ENCODE data around the gene TVP23A.

TVP23A gene

DNA sequence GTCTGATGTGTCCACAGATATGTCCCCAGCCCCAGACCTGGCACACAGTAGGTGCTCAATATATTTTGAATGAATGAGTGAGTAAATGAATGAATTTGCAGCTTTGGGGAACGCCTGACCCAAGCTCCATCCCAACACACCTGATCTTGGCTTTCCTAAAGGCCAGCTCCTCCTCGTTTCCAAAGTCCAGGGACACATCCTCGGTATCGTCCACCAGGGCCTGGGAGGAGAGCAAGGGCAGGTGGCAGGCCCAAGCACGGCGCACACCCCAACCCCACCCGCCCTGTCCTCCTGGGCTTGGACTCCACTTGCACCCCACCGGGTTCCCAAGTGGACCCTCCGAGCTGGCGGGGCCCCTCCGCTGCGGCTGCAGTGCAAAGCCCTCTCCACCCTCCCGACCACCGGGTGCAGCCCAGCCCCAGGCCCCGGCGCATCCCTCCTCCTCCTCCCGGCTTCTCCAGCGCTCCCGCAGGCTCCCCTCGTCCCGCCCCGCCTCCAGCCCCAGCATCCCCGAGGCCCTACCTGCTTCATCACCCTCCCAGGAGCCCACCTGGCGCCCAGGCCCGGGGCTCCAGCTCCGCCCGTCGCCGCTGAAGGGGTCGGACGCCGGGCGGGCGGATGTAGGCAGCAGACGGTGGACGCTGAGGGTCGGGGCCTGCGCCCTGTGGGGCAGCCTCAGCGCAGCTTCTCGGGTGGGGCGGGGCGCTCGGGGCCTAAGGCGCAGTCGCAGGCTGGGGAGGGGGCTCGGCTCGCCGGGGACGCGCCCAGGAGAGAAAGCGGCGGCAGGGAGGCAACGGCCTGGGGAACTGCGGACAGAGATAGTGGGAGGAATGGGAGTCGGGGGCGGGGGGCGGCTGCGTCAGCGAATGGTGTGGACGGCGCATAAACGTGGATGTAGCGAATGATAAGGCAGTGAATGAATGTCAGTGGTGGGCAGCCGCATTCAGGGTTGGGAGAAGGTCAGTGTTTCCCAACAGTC lies at the start of gene TVP23A:
Gene TVP23A, minus strand, starts transcription at position 832 of the 979 bp plus-strand sequence. Its CDS starts 301 bp downstream, at position 531.
- no peak for FAIRE-seq
- DNase-seq (ENCODE audit: insufficient read length, low spot score), result no peak

DNA sequence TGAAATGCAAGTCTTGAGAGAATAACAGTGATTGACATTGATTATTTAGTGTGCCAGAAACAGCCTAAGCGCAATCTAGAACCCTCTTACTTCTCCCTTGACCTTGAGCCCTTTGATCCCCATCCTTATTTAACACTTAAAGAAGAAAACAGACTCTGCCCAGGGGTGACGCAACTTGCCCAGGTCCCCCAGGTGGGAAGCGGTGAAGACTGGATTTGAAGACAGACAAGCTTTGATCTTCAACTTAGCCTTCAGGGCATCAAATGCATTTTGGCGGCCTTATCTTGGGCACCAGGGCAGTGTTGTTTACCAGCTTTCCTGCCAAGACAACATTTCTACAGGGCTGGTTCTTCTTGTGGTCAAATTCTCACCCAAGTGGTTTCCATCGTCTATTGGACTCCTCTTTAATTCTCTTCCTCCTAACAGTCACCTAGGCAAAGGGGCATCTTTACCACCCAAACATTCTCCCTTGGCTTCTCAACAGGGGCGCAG lies 49.6 kb upstream of the TVP23A start:
- no peak for FAIRE-seq
- no peak for DNase-seq (ENCODE audit: insufficient read length, low spot score)

DNA sequence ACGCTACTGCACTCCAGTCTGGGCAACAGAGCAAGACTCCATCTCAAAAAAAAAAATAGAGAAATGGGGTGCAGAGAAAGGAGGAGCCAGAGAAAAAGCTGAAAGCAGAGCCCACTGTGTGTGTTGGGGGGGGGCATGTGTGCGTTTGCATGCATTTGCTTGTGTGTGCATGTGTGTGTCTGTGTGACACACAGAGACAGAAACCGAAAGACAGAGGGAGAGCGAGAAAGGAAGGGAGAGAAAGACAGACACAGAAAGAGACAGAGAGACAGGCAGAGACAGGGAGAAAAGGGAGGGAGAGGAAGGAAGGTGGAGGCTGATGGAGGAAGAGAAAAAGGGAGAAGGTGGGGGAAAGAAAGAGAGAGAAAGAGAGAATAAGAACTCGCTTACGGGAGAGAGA lies 48.6 kb upstream of the TVP23A start:
- no peak for FAIRE-seq
- no peak for DNase-seq (ENCODE audit: insufficient read length, low spot score)

DNA sequence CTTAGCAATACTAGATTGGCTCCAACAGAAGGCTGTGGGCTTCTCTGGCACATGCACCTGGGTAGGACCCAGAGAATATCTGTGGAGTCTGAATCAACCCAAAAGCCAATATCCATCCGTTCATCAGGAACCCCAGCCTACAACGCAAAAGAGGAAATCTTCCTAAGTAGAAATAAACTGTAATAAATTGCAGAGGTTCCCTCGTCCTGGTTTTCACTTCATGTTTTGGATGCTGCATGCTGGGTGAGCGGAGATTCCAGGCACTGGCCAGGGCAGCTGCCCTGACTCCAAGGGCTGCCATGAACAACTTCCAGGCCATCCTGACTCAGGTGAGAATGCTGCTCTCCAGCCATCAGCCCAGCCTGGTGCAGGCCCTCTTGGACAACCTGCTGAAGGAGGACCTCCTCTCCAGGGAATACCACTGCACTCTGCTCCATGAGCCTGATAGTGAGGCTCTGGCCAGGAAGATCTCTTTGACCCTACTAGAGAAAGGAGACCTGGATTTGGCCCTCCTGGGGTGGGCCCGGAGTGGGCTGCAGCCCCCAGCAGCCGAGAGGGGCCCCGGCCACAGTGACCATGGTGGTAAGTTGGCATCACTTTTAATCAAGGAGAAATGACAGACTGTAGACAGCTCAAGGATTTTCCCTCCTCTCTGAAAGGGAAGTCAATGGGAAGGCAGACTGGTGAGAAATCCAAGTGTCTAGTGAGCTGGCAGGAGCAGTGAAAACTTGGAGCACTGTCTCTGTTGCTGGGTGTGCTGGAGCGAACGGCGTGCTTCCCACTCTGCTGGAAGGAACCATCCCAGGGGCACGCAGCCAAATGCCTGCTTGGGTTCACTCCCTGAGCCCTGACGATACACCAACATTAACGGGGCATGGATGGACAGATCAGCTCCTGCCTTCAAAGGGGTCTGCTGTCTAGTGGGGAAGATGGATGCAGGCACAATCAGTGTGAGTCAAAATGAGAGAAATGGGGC lies 47.7 kb upstream of the TVP23A start:
- no peak for DNase-seq (ENCODE audit: insufficient read length, low spot score)
- FAIRE-seq, result no peak

GRCh38 chr16:10862438-10862837 lies 43.8 kb upstream of the TVP23A start:
- FAIRE-seq (no peak), DNase-seq (ENCODE audit: insufficient read length, low spot score) (peak; percentile 17)

DNA sequence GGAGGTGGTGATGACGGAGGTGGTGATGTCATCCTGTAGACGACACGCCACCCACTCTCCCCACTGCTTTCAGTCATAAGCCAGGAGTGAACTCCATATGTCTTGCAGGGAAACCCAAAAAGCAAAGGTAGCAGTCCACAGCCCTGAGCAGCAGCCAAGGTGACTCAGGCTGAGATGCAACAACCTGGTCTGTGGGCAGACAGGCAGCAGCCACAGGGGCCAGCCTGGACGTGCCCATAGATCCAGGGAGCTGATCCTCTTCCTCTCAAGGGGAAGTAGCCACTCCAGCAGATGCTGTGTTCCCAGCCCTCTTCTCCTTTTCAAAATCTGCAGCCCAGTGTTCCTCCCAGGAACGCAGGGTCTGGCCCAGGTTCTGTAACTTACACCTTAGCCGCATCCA lies 41.1 kb upstream of the TVP23A start:
- no peak for DNase-seq (ENCODE audit: insufficient read length, low spot score)
- no peak for FAIRE-seq

GRCh38 chr16:10859020-10859419 lies 40.4 kb upstream of the TVP23A start:
- DNase-seq (ENCODE audit: insufficient read length, low spot score), result no peak
- no peak for FAIRE-seq

DNA sequence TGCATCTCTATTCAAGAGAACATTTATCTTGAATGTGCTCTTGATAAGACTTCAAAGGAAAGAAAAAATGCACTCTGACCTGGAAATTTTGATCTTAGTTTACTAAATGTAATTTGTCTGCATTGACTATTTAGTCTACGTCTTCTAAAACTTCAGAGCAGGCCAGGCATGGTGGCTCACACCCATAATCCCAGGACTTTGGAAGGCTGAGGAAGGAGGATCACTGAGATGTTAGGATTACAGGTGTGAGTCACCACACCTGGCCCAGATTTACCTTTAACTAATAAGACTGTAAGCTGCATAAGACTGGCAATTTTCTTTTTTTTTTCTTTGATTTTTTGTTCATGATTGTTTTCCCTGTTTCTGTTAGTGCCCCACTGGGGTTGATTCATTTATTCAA lies 39.6 kb upstream of the TVP23A start:
- no peak for FAIRE-seq
- DNase-seq (ENCODE audit: insufficient read length, low spot score), result no peak

GRCh38 chr16:10856042-10856441 lies 37.4 kb upstream of the TVP23A start:
- FAIRE-seq, result no peak

DNA sequence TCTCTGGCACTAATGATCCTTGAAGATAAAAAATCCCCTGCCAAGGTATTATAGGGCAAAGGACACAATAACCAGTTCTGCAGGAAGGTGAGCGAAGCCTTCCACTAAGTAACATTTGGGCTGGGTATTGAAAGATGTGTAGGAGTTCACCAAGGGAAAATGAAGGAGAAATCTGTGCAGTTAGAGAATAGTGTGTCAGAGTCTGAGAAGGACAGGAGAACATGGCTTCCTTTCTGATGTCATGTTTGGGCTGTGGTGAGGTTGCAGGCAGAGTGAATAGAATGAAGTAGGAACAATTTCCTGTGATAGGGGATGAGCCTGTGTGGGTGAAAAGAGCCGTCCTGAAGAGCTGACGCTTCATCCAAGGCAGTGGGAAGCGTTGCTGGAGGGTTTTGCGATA lies 34.4 kb upstream of the TVP23A start:
- FAIRE-seq, result no peak
- DNase-seq (ENCODE audit: insufficient read length, low spot score), result no peak

More at GRCh38 chr16:10856042-10856441, 37.4 kb upstream of the TVP23A start:
- no peak for DNase-seq (ENCODE audit: insufficient read length, low spot score)

DNA sequence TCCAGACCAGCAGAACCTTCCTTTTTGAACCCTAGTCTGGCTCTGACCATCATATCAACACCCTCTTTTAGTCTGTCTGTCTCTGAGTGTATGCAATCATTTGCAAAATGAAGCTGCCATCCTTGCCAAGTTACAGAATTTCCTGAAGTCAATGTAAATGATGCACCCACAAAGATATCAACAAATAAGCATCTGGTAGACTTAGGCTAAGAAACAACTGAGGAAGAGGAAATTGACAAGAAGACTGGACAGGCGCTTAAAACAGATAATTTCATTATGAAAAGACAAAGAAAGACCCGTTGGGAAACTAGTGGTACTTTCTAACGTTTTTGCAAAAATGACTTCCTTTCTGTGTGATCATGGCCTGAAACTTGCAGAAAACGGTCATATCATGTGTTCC lies 33.7 kb upstream of the TVP23A start:
- FAIRE-seq (no peak), DNase-seq (ENCODE audit: insufficient read length, low spot score) (no peak)

DNA sequence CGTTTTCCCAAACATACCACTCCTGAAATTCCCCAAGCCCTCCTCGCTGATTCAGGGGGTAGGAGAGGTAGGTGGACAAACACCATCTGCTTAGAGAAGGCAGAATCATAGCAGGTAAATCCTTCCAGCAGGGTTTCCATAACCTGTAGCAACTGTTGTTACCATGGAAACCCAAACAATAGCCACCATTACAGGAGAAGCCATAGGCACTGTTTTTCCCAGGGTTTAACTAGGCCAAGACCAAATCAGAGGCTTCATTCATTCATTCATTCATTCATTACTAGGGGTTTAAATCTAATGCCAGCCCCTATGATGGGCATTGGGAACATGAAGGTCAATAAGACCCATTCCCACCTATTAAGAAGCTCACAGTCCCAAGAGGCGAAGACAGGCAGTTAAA lies 32.9 kb upstream of the TVP23A start:
- no peak for FAIRE-seq
- no peak for DNase-seq (ENCODE audit: insufficient read length, low spot score)

- no peak for FAIRE-seq
Measured at GRCh38 chr16:10850478-10850850, 31.9 kb upstream of the TVP23A start.

GRCh38 chr16:10849736-10850477 lies 31.3 kb upstream of the TVP23A start:
- no peak for DNase-seq (ENCODE audit: insufficient read length, low spot score)
- no peak for FAIRE-seq

More at GRCh38 chr16:10850478-10850850, 31.9 kb upstream of the TVP23A start:
- DNase-seq (ENCODE audit: insufficient read length, low spot score), result no peak

DNA sequence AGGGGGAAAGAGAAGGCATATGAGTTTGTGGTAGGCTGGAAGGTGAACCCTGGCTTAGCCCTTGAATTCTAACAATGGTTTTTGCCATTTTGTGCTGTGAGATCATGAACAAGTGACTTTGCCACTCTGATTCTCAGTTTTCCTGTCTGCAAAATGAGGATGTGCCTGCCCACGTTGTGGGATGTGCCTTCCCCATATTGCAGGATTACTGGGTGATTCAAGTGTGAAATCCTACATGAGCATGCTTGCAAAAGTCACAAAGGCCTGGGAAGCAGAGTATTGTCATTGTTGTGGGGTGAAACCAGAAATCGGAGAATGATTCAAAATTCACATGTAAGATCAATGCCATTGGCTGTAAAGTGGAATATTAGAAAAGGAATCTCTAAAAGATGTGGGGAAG lies 28.6 kb upstream of the TVP23A start:
- FAIRE-seq, result no peak
- no peak for DNase-seq (ENCODE audit: insufficient read length, low spot score)

DNA sequence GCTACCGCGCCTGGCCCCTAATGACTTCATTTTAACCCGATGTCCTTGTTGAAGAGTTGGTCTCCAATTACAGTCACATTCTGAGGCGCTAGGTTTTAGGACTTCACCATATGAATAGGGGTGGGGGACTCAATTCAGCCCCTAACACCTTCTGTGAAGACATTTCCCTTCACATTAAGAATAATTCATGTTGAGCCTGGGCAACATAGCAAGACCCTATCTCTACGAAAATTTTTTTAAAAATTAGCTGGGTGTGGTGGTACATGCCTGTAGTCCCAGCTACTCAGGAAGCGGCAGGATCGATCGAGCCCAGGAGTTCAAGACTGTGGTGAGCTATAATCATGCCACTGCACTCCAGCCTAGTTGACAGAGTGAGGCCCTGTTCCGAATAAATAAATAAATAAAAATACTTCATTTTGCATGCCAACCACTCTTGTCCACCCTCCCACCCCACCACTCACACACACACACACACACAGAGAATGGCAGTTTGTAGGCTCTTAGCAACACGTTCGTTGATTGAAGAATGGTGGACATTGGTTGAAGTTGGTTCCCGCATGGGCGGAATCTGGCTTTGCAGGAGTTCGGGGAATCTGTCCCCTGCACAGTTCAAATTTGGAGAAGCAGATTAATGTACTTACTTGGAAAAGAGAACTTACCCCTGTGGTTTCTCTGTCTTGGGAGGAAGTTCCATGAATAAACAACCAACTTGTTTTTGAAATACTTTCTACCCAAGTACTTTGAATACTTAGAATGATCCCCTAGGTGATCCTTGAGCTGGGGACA lies 27.8 kb upstream of the TVP23A start:
- no peak for FAIRE-seq
- no peak for DNase-seq (ENCODE audit: insufficient read length, low spot score)

- DNase-seq (ENCODE audit: insufficient read length, low spot score) (no peak), FAIRE-seq (no peak)
Measured at GRCh38 chr16:10840703-10841102, 22.1 kb upstream of the TVP23A start.

- DNase-seq (ENCODE audit: insufficient read length, low spot score), result no peak
- FAIRE-seq, result no peak
Measured at GRCh38 chr16:10839279-10839666, 20.7 kb upstream of the TVP23A start.

DNA sequence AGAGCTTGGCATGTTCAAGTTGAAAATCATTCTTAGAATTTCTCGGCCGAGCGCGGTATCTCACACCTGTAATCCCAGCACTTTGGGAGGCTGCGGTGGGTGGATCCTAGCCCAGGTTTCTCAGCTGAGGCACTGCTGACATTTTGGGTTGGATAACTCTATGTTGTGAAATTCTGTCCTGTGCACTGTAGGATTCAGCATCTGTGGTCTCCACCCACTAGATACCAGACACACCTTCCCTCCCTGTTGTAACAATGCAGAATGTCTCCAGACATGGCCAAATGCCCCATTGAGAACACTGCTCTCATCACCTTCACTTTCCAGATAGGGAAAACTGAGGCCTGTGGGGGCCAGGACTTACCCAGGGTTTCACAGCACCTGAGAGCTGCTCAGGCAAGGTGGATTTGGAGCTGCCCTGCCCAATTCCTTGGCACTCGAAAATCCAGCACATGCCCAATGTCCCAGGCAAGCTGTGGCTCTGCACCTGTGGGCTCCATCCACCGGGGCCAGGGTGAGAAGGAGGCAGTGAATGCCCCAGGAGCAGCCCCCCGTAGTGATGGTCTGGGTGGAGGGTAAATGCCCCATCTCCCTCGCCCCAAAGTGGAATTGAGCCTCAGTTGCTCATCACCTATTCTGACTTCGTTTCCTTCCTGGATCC lies 20.2 kb upstream of the TVP23A start:
- FAIRE-seq, result no peak

More for the DNA sequence above, 20.2 kb upstream of the TVP23A start:
- no peak for DNase-seq (ENCODE audit: insufficient read length, low spot score)

Data from HTR-8/SVneo (cell line).